B cell (primary cell): ENCODE measurements around the gene EDNRB. TPM values are rescaled to one million over a fixed set of nuclear protein-coding genes. Genes with fewer than 3 reads are reported as not detected.

Source experiments
- ATAC-seq: fragments of 200-7000 bp; cut with Tn5 transposase; one replicate; pipeline ENCODE4 v1.10.0; 2021; ENCODE audit warnings: low read depth, mild to moderate bottlenecking, moderate number of reproducible peaks, moderate library complexity
- CTCF ChIA-PET: fragments of 350-600 bp; sonication (Branson Sonifier 250); formaldehyde crosslinking; loops from one replicate; lab custom pipeline; 2021; ENCODE audit warnings: antibody characterized with exemption, inconsistent platforms; lab: Charles Lee
- POLR2A ChIA-PET: fragments of 350-600 bp; sonication (Branson Sonifier 250); formaldehyde crosslinking; loops from one replicate; lab custom pipeline; 2021; ENCODE audit warnings: antibody characterized with exemption; lab: Charles Lee
- DNase-seq: peaks from one replicate; pipeline ENCODE4 v3.0.0; 2013
- H2AFZ ChIP-seq: 2 replicates; pipeline ENCODE4 v1.6.1; 2012; ENCODE audit warnings: mild to moderate bottlenecking, low read depth, low read length; ENCODE audit not compliant: insufficient read depth, poor library complexity, severe bottlenecking
- H3K27ac ChIP-seq, 2 donors: 1 replicate in 1 of 2; 2 replicates in 1 of 2; pipeline ENCODE4 v1.5.1; 2012 to 2013; ENCODE audit warnings: low read length in 2 of 2, mild to moderate bottlenecking in 2 of 2, moderate library complexity in 1 of 2
- H3K27me3 ChIP-seq, 4 experiments: fragments of 200-600 bp in 1 of 4; sonication (generic) in 1 of 4; replicated peaks in 1 of 4; 1 replicate in 2 of 4; 2 replicates in 2 of 4; pipeline versions ENCODE4 v1.6.1 to v1.7.0; 2013 to 2016; ENCODE audit warnings: low read length in 3 of 4, mild to moderate bottlenecking in 2 of 4, mixed read lengths in 1 of 4, moderate library complexity in 1 of 4; ENCODE audit not compliant: insufficient read depth in 4 of 4, control insufficient read depth in 3 of 4; ENCODE audit errors: control extremely low read depth in 1 of 4
- H3K36me3 ChIP-seq, 2 experiments: replicated peaks in 1 of 2; 1 replicate in 1 of 2; 2 replicates in 1 of 2; pipeline versions ENCODE4 v1.6.1 to v1.7.1; 2013; ENCODE audit warnings: low read length in 1 of 2; ENCODE audit not compliant: insufficient read depth in 2 of 2, control insufficient read depth in 1 of 2; ENCODE audit errors: control extremely low read depth in 1 of 2, extremely low read depth in 1 of 2
- H3K4me1 ChIP-seq, 2 donors: fragments of 200-600 bp in 1 of 2; sonication (generic) in 1 of 2; 1 replicate in 1 of 2; 2 replicates in 1 of 2; pipeline versions ENCODE4 v1.5.1 to v1.6.1; 2013 to 2017; ENCODE audit warnings: low read length in 2 of 2; ENCODE audit not compliant: control insufficient read depth in 2 of 2, insufficient read depth in 2 of 2
- H3K4me2 ChIP-seq: replicated peaks from 2 replicates; pipeline ENCODE3; 2012; ENCODE audit warnings: mild to moderate bottlenecking, low read depth, low read length; ENCODE audit not compliant: poor library complexity, severe bottlenecking
- H3K4me3 ChIP-seq, 5 experiments: fragments of 200-600 bp in 1 of 5; sonication (generic) in 1 of 5; 1 replicate in 3 of 5; 2 replicates in 2 of 5; pipeline versions ENCODE4 v1.5.1 to v1.7.0; 2011 to 2016; ENCODE audit warnings: low read length in 4 of 5, mild to moderate bottlenecking in 4 of 5, low read depth in 2 of 5, control low read depth in 1 of 5, moderate library complexity in 1 of 5; ENCODE audit not compliant: insufficient read depth in 1 of 5; ENCODE audit errors: control extremely low read depth in 1 of 5, extremely low read depth in 1 of 5
- H3K79me2 ChIP-seq: fragments of 200-600 bp; sonication (generic); one replicate; pipeline ENCODE4 v1.6.0; 2016; ENCODE audit warnings: low read length; ENCODE audit not compliant: control insufficient read depth, insufficient read depth
- H3K9ac ChIP-seq: fragments of 200-600 bp; sonication (generic); 2 replicates; pipeline ENCODE4 v1.6.1; 2017; ENCODE audit warnings: mild to moderate bottlenecking, low read length, moderate library complexity
- H3K9me3 ChIP-seq, 3 donors: one replicate each; pipeline versions ENCODE4 v1.6.1 to v1.7.1; 2013; ENCODE audit warnings: low read length in 2 of 3; ENCODE audit not compliant: control insufficient read depth in 2 of 3, insufficient read depth in 1 of 3; ENCODE audit errors: control extremely low read depth in 1 of 3
- H4K20me1 ChIP-seq: 2 replicates; pipeline ENCODE4 v1.6.0; 2012; ENCODE audit warnings: mild to moderate bottlenecking, low read length; ENCODE audit not compliant: insufficient read depth, control insufficient read depth, poor library complexity, severe bottlenecking
- H3K27ac Mint-ChIP-seq: one replicate; pipeline ENCODE4 v1.8.0; 2021; ENCODE audit warnings: mixed read lengths
- H3K27me3 Mint-ChIP-seq: one replicate; pipeline ENCODE4 v1.8.0; 2021; ENCODE audit warnings: mixed read lengths
- H3K4me1 Mint-ChIP-seq: one replicate; pipeline ENCODE4 v1.8.0; 2021; ENCODE audit warnings: mixed read lengths
- H3K4me3 Mint-ChIP-seq: one replicate; pipeline ENCODE4 v1.8.0; 2021; ENCODE audit warnings: mixed read lengths
- H3K9me3 Mint-ChIP-seq: one replicate; pipeline ENCODE4 v1.8.0; 2022; ENCODE audit warnings: mixed read lengths; ENCODE audit not compliant: insufficient read depth
- CTCF ChIP-seq: fragments of 200-600 bp; IDR thresholded peaks from one replicate; pipeline ENCODE4 v1.8.0; 2022; ENCODE audit warnings: antibody characterized with exemption, mild to moderate bottlenecking
- EZH2 ChIP-seq: IDR thresholded peaks from 2 replicates; pipeline ENCODE4 v1.6.1; 2012; ENCODE audit warnings: borderline replicate concordance, low read depth, mild to moderate bottlenecking, moderate library complexity, low read length; ENCODE audit not compliant: insufficient read depth, poor library complexity, severe bottlenecking
- WGBS: methylation state at CpG from one replicate; pipeline ENCODE4 v1.1.5; 2013; ENCODE audit warnings: missing lambda C conversion rate; ENCODE audit not compliant: insufficient coverage; 5-methylcytosine and 5-hydroxymethylcytosine counted together
- intact Hi-C: fragments of 100-400 bp; cut with micrococcal nuclease; formaldehyde crosslinking; loops from one replicate; pipeline ENCODE4 v1.10.0; 2022
- polyA plus RNA-seq: library from polyadenylated mRNA; depleted of rRNA; stranded (reverse); fragments of >200 nt; gene quantifications from 2 replicates; pipeline ENCODE4 v1.2.3, GENCODE V29; 2012
- total RNA-seq, 2 donors: library from RNA; stranded (reverse); fragments of 120-200 nt in 1 of 2; gene quantifications; 1 replicate in 1 of 2; 2 replicates in 1 of 2; pipeline versions ENCODE4 v1.2.3 to v1.2.4, GENCODE V29; 2013 to 2022

Gene EDNRB
- total and polyA plus RNA-seq, 2 donors (not counting 1 experiment from before 2014, with no cell fraction given): not detected

- H3K36me3 ChIP-seq: no peaks in the 10 kb centered on the region
- ChIA-PET CTCF (no interaction called here), POLR2A (no interaction called here)
- no peak overlapping the region for H3K4me2 ChIP-seq
- H2AFZ ChIP-seq: no peak overlapping the region
- no peaks in the 10 kb centered on the region for H3K27me3 ChIP-seq
- H3K4me3 ChIP-seq: no peak overlapping the region
- no peak overlapping the region for H3K9ac ChIP-seq
- no peaks in the 10 kb centered on the region for H3K4me1 Mint-ChIP-seq
- no peak overlapping the region for H3K27ac ChIP-seq
- H3K79me2 ChIP-seq: no peaks in the 10 kb centered on the region
- H3K9me3 ChIP-seq: no peaks in the 10 kb centered on the region
- H3K4me1 ChIP-seq: no peaks in the 10 kb centered on the region
- no peak for TF ChIP-seq CTCF
- no peak for TF ChIP-seq EZH2
- no peaks in the 10 kb centered on the region for H3K9me3 Mint-ChIP-seq
- WGBS: no CpG with 5 or more reads among the region's 1 CpG
- peaks cover 7% of the 10 kb centered on the region for H3K27me3 Mint-ChIP-seq
- H3K27ac Mint-ChIP-seq: no peak overlapping the region
- ATAC-seq (no peak), DNase-seq (no peak)
- no peaks in the 10 kb centered on the region for H4K20me1 ChIP-seq
- no peak overlapping the region for H3K4me3 Mint-ChIP-seq
- intact Hi-C loops: no loop called here
Measured at GRCh38 chr13:77878190-77878589, 40.4 kb downstream of the EDNRB start.

- no peak for ATAC-seq
- TF ChIP-seq CTCF: no peak
- no peak for TF ChIP-seq EZH2
- no peak overlapping the region for H3K4me3 Mint-ChIP-seq
- no peaks in the 10 kb centered on the region for H3K9me3 Mint-ChIP-seq
- no peak overlapping the region for H3K27ac ChIP-seq
- no peaks in the 10 kb centered on the region for H3K4me1 ChIP-seq
- H3K79me2 ChIP-seq: no peaks in the 10 kb centered on the region
- no peaks in the 10 kb centered on the region for H3K27me3 ChIP-seq
- POLR2A ChIA-PET: no interaction called here
- H3K9me3 ChIP-seq: no peaks in the 10 kb centered on the region
- no peaks in the 10 kb centered on the region for H4K20me1 ChIP-seq
- H3K4me2 ChIP-seq: no peak overlapping the region
- peaks cover 7% of the 10 kb centered on the region for H3K27me3 Mint-ChIP-seq
- no peak for DNase-seq
- H3K27ac Mint-ChIP-seq: no peak overlapping the region
- intact Hi-C loops: no loop called here
- no peaks in the 10 kb centered on the region for H3K36me3 ChIP-seq
- no peak overlapping the region for H3K4me3 ChIP-seq
- H2AFZ ChIP-seq: no peak overlapping the region
- CTCF ChIA-PET: no interaction called here
- H3K9ac ChIP-seq: no peak overlapping the region
- no CpG with 5 or more reads among the region's 2 CpGs for WGBS
- no peaks in the 10 kb centered on the region for H3K4me1 Mint-ChIP-seq
Measured at GRCh38 chr13:77876176-77876575, 42.5 kb downstream of the EDNRB start.
